AG09319 (cell line): ENCODE data around the gene FRG2.
"Not testable (repeated sequence)": the region's sequence is repeated elsewhere in the genome, so short reads cannot be mapped to it uniquely, and the experiment has no call there.

Source experiments
- DNase-seq: peaks from one replicate; pipeline ENCODE4 v3.0.0-alpha.2; 2010; ENCODE audit warnings: low read depth; ENCODE audit errors: extremely low read depth
- CTCF ChIP-seq: IDR thresholded peaks from 2 replicates; pipeline ENCODE4 v1.5.1; 2011; ENCODE audit warnings: low read depth, mild to moderate bottlenecking, inconsistent platforms, low read length, moderate library complexity

FRG2 gene

GRCh38 chr4:190027156-190027555 is at the start of gene FRG2:
Gene FRG2, minus strand, starts transcription at chr4:190027256. Its CDS starts 52 bp downstream, at chr4:190027204.
- not testable (repeated sequence) for DNase-seq

- not testable (repeated sequence) for DNase-seq
Observed at GRCh38 chr4:190068351-190068750, 41.3 kb upstream of the FRG2 start.

GRCh38 chr4:190064805-190065204 is 37.7 kb upstream of the FRG2 start:
- not testable (repeated sequence) for DNase-seq

- DNase-seq = not testable (repeated sequence)
Observed at GRCh38 chr4:190064342-190064741, 37.3 kb upstream of the FRG2 start, which contains the start of gene DBET. Gene DBET, plus strand, starts transcription at chr4:190064502.

GRCh38 chr4:190058997-190059396 is 31.9 kb upstream of the FRG2 start:
- DNase-seq = not testable (repeated sequence)

- not testable (repeated sequence) for DNase-seq
Observed at GRCh38 chr4:190049378-190050239, 22.6 kb upstream of the FRG2 start.

GRCh38 chr4:190047627-190048026 is 20.6 kb upstream of the FRG2 start:
- not testable (repeated sequence) for DNase-seq

- not testable (repeated sequence) for DNase-seq
Observed at GRCh38 chr4:190040873-190041272, 13.8 kb upstream of the FRG2 start.

- DNase-seq = not testable (repeated sequence)
Observed at GRCh38 chr4:190037704-190038388, 10.8 kb upstream of the FRG2 start.

- DNase-seq = not testable (repeated sequence)
Observed at GRCh38 chr4:190031264-190031663, 4.2 kb upstream of the FRG2 start.

- not testable (repeated sequence) for DNase-seq
Observed at GRCh38 chr4:190022614-190023281, 4.3 kb downstream of the FRG2 start.

GRCh38 chr4:190021973-190022372 is 5.1 kb downstream of the FRG2 start:
- not testable (repeated sequence) for DNase-seq

- DNase-seq = no peak
- TF ChIP-seq CTCF = no peak
Observed at GRCh38 chr4:190020790-190021717, 6.0 kb downstream of the FRG2 start.

- not testable (repeated sequence) for DNase-seq
Observed at GRCh38 chr4:190019859-190020463, 7.1 kb downstream of the FRG2 start.
